Limb (tissue), 2 donors: ENCODE data around the gene STXBP4.
A peak's percentile ranks its signal among the peaks of the same experiment; 100 is the strongest.

ENCODE experiments used
- DNase-seq, 2 donors: peaks; one replicate each; pipeline ENCODE4 v3.0.0-alpha.2; 2016; ENCODE audit errors: extremely low spot score in 2 of 2

Gene STXBP4

GRCh38 chr17:55219459-55219858 lies 250.9 kb downstream of the STXBP4 start:
- no peak for DNase-seq

GRCh38 chr17:55219934-55220333 lies 251.4 kb downstream of the STXBP4 start:
- peak in 1 of 2 donors; percentile 64 for DNase-seq
